Loucy (cell line): ENCODE results near the gene ZNF431.

Experiments
- H2AFZ ChIP-seq: fragments of 200-600 bp; sonication (generic); 2 replicates; pipeline ENCODE4 v1.6.0; 2016; ENCODE audit warnings: antibody characterized with exemption, mild to moderate bottlenecking, low read length, moderate library complexity
- H3F3A ChIP-seq: fragments of 200-600 bp; 2 replicates; pipeline ENCODE4 v1.6.0; 2016; ENCODE audit warnings: antibody characterized with exemption, low read depth, mild to moderate bottlenecking
- H3K27me3 ChIP-seq: fragments of 200-600 bp; sonication (generic); 2 replicates; pipeline ENCODE4 v1.6.1; 2014; ENCODE audit warnings: low read length, mild to moderate bottlenecking; ENCODE audit not compliant: insufficient read depth, poor library complexity, severe bottlenecking
- H3K36me3 ChIP-seq: fragments of 200-600 bp; sonication (generic); 2 replicates; pipeline ENCODE4 v1.6.1; 2016; ENCODE audit warnings: low read length; ENCODE audit not compliant: insufficient read depth
- H3K4me1 ChIP-seq: fragments of 200-600 bp; sonication (generic); 2 replicates; pipeline ENCODE4 v1.5.1; 2014; ENCODE audit warnings: low read length, mild to moderate bottlenecking; ENCODE audit not compliant: insufficient read depth, poor library complexity, severe bottlenecking
- H3K4me2 ChIP-seq: fragments of 200-600 bp; sonication (generic); 2 replicates; pipeline ENCODE4 v1.6.0; 2014; ENCODE audit warnings: antibody characterized with exemption, low read length, low read depth, mild to moderate bottlenecking; ENCODE audit not compliant: poor library complexity, severe bottlenecking
- H3K4me3 ChIP-seq: fragments of 200-600 bp; sonication (generic); 2 replicates; pipeline ENCODE4 v1.5.1; 2014; ENCODE audit warnings: low read length, mild to moderate bottlenecking, mixed read lengths; ENCODE audit not compliant: poor library complexity, severe bottlenecking
- H3K79me2 ChIP-seq: fragments of 200-600 bp; sonication (generic); 2 replicates; pipeline ENCODE4 v1.6.1; 2014; ENCODE audit warnings: low read length; ENCODE audit not compliant: insufficient read depth
- H3K9ac ChIP-seq: fragments of 200-600 bp; sonication (generic); 2 replicates; pipeline ENCODE4 v1.6.0; 2014; ENCODE audit warnings: mild to moderate bottlenecking, low read depth, low read length, moderate library complexity; ENCODE audit not compliant: poor library complexity, severe bottlenecking
- H3K9me2 ChIP-seq: fragments of 200-600 bp; sonication (generic); replicated peaks from 2 replicates; pipeline ENCODE4 v1.6.1; 2016; ENCODE audit warnings: low read depth, low read length, mixed read lengths
- H3K9me3 ChIP-seq: fragments of 200-600 bp; sonication (generic); 2 replicates; pipeline ENCODE4 v1.6.1; 2014; ENCODE audit warnings: mild to moderate bottlenecking, antibody characterized with exemption, low read length, low read depth; ENCODE audit not compliant: insufficient read depth
- H4K20me1 ChIP-seq: fragments of 200-600 bp; sonication (generic); 2 replicates; pipeline ENCODE4 v1.6.0; 2014; ENCODE audit warnings: antibody characterized with exemption, low read length, mild to moderate bottlenecking; ENCODE audit not compliant: insufficient read depth, poor library complexity, severe bottlenecking
- EZH2phosphoT487 ChIP-seq: fragments of 200-600 bp; IDR thresholded peaks from 2 replicates; pipeline ENCODE4 v1.6.1; 2018; ENCODE audit warnings: antibody characterized with exemption, mild to moderate bottlenecking, moderate library complexity, borderline replicate concordance
- TF ChIP-seq, protein P1 (sequence below): fragments of 200-600 bp; sonication (generic); conservative IDR thresholded peaks from 2 replicates; pipeline ENCODE4 v1.5.1; 2014; ENCODE audit warnings: mild to moderate bottlenecking, antibody characterized with exemption, low read length

ZNF431 gene

GRCh38 chr19:21098291-21098690 is 43.5 kb upstream of the ZNF431 start:
- no peaks in the 10 kb centered on the region for H4K20me1 ChIP-seq
- no peak overlapping the region for H2AFZ ChIP-seq
- H3K79me2 ChIP-seq: peaks cover 20% of the 10 kb centered on the region; the same call in 1 of the 2 replicates
- no peaks in the 10 kb centered on the region for H3K9me3 ChIP-seq
- TF ChIP-seq, protein P1, sequence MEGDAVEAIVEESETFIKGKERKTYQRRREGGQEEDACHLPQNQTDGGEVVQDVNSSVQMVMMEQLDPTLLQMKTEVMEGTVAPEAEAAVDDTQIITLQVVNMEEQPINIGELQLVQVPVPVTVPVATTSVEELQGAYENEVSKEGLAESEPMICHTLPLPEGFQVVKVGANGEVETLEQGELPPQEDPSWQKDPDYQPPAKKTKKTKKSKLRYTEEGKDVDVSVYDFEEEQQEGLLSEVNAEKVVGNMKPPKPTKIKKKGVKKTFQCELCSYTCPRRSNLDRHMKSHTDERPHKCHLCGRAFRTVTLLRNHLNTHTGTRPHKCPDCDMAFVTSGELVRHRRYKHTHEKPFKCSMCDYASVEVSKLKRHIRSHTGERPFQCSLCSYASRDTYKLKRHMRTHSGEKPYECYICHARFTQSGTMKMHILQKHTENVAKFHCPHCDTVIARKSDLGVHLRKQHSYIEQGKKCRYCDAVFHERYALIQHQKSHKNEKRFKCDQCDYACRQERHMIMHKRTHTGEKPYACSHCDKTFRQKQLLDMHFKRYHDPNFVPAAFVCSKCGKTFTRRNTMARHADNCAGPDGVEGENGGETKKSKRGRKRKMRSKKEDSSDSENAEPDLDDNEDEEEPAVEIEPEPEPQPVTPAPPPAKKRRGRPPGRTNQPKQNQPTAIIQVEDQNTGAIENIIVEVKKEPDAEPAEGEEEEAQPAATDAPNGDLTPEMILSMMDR: no peak
- no peak for TF ChIP-seq EZH2phosphoT487
- H3K9me2 ChIP-seq: no peaks in the 10 kb centered on the region
- no peak overlapping the region for H3K4me2 ChIP-seq
- H3K9ac ChIP-seq: no peak overlapping the region
- no peak overlapping the region for H3K4me3 ChIP-seq
- no peaks in the 10 kb centered on the region for H3K4me1 ChIP-seq
- no peaks in the 10 kb centered on the region for H3F3A ChIP-seq
- H3K36me3 ChIP-seq: peaks cover 28% of the 10 kb centered on the region
- no peaks in the 10 kb centered on the region for H3K27me3 ChIP-seq

DNA sequence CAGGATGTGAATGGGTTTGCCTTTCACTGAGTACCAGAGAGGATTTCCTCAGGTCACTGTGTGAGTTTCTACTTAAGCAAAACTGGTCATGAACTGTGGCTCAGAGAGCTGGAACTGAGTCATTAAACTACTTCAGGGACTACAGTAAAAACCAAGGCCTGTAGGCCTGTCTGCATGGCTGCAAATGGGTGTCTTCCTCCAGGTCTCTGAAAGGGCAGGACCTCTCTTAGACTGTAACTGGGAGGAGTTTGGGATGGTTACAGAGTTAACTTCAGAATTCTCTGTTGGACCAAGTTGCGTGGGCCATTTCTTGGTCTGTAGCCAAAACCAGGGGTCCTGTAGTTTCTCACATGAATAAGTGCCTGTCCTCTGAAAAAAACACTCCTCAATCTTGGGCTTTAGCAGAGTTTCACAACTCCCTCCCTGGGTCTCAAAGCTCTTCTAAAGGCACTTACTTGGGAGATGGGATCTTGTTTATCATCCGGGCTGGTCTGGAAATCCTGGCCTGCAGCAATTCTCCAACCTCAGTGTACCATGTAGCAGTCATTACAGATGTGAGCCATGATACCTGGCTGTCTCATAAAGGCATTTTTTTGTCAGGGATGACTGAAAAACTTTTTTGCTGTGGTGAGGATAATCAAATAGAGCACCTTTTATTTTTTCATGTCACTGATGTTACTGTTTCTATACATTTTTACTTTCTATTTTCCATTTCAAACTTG is 40.2 kb upstream of the ZNF431 start:
- H3K36me3 ChIP-seq: peaks cover 41% of the 10 kb centered on the region
- H3K4me2 ChIP-seq: no peak overlapping the region
- H3K79me2 ChIP-seq: no peaks in the 10 kb centered on the region; the same call in 1 of the 2 replicates
- H3K9me3 ChIP-seq: no peaks in the 10 kb centered on the region
- H2AFZ ChIP-seq: no peak overlapping the region
- no peak overlapping the region for H3K4me3 ChIP-seq
- no peak overlapping the region for H3K9ac ChIP-seq
- no peaks in the 10 kb centered on the region for H4K20me1 ChIP-seq
- H3K4me1 ChIP-seq: no peaks in the 10 kb centered on the region
- no peak for TF ChIP-seq EZH2phosphoT487
- TF ChIP-seq, protein P1: no peak
- no peaks in the 10 kb centered on the region for H3K9me2 ChIP-seq
- no peaks in the 10 kb centered on the region for H3K27me3 ChIP-seq
- no peaks in the 10 kb centered on the region for H3F3A ChIP-seq

DNA sequence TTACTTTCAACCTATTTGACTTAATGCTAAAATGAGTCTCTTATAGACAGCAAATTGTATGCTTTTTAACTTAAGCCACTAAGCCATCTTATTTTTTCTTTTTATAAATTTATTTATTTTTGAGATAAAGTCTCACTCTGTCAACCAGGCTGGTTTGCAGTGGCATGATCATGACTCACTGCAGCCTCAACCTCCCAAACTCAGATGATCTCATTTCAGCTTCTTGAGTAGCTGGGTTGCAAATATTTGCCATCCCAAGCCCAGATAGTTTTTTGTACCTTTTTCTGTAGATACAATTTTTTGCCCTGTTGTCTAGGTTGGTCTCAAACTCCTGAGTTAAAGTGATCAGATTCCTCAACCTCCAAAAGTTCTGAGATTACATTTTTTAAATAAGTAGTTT is 32.7 kb upstream of the ZNF431 start:
- no peak overlapping the region for H3K4me2 ChIP-seq

More for the DNA sequence above, 32.7 kb upstream of the ZNF431 start:
- Histone ChIP-seq H3K9me3 (peaks cover 3% of the 10 kb centered on the region; the same call in 1 of the 2 replicates), H3K4me3 (no peak overlapping the region), H3K36me3 (peaks cover 45% of the 10 kb centered on the region), H3F3A (no peaks in the 10 kb centered on the region), H3K27me3 (no peaks in the 10 kb centered on the region), H3K79me2 (peaks cover 12% of the 10 kb centered on the region; the same call in 1 of the 2 replicates), H3K9me2 (no peaks in the 10 kb centered on the region), H3K4me1 (no peaks in the 10 kb centered on the region), H2AFZ (no peak overlapping the region), H3K9ac (no peak overlapping the region), H4K20me1 (no peaks in the 10 kb centered on the region)
- TF ChIP-seq, protein P1: no peak
- no peak for TF ChIP-seq EZH2phosphoT487
